GM12873 (cell line): Measurements from ENCODE around the gene TGDS.

ENCODE experiments used
- TF ChIP-seq, protein P1 (sequence below): IDR thresholded peaks from 2 replicates; pipeline ENCODE4 v1.5.1; 2012; ENCODE audit warnings: low read depth, mild to moderate bottlenecking, moderate library complexity, low read length, control low read depth; ENCODE audit not compliant: insufficient read depth; ENCODE audit errors: missing control alignments

Gene TGDS

DNA sequence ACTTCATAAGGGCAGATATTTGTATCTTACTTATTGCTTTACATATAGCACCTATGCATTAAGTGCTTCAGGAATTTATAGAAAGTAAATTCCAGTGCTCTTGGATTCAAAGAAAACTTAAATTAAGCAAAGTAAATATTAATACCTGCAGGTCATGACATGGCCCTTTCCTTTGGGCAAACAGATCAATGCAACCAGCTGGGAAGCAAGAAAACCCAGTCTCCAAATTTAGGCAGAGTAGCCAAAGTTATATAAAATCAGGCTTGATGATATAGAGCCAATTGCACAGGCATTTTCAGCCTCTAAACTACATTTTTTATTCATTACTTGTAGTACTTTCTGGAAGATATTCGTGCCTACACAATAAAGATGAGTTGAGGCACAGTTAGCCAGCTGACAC, 16.9 kb downstream of the TGDS start:
- TF ChIP-seq, protein P1, sequence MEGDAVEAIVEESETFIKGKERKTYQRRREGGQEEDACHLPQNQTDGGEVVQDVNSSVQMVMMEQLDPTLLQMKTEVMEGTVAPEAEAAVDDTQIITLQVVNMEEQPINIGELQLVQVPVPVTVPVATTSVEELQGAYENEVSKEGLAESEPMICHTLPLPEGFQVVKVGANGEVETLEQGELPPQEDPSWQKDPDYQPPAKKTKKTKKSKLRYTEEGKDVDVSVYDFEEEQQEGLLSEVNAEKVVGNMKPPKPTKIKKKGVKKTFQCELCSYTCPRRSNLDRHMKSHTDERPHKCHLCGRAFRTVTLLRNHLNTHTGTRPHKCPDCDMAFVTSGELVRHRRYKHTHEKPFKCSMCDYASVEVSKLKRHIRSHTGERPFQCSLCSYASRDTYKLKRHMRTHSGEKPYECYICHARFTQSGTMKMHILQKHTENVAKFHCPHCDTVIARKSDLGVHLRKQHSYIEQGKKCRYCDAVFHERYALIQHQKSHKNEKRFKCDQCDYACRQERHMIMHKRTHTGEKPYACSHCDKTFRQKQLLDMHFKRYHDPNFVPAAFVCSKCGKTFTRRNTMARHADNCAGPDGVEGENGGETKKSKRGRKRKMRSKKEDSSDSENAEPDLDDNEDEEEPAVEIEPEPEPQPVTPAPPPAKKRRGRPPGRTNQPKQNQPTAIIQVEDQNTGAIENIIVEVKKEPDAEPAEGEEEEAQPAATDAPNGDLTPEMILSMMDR: no peak

DNA sequence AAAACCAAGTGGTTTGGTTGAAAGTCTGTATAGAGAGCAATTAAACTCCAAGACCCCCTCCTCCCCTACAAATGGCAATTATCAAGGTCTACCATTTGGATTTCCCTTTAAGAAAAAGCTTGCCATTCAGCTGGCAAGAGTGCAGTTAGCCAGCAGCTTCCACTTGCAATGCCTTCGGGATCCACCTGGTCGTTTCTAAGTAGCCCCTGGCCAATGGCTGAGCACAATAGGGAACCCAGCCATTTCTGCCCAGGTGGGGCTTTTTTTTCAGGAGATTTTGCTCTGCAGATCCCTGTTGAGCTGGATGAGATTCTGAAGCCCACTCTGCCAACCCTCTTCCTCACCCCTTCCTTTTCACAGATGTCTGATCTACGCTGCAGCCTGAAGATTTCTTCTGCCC, 26.3 kb downstream of the TGDS start:
- TF ChIP-seq, protein P1: no peak

DNA sequence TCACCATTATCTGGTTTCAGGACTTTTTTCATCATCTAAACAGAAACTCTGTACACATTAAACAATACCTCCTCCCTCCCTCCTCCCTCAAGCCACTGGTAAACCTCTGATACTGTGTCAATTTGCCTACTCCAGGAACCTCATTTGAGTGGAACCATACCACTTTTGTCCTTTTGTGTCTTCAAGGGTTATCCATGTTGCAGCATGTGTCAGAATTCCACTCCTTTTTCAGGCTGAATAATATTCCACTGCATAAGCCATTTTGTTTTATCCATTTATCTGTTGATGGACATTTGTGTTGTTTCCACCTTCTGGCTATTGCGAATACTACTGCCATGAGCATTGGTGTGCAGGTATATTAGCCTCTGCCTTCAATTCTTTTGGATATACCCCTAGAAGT, 27.5 kb downstream of the TGDS start:
- TF ChIP-seq, protein P1: no peak

DNA sequence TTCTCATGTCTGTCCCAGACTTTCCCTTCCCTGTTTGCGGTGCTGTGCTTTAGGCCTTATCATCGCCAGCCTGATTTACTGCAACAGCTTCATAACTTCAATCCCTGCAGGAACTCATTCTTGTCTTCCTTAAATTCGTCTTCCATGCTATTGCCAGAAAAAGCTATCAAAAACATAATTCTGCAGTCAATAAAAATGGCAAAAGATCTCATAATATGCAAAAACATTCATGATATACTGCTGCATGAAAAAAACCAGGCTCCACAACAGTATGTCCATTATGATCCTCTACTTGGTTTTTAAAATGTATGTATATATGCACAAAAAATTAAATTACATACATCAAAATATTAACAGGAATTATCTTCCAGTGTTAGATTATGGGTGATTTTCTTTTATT, 28.4 kb downstream of the TGDS start:
- TF ChIP-seq, protein P1: no peak

DNA sequence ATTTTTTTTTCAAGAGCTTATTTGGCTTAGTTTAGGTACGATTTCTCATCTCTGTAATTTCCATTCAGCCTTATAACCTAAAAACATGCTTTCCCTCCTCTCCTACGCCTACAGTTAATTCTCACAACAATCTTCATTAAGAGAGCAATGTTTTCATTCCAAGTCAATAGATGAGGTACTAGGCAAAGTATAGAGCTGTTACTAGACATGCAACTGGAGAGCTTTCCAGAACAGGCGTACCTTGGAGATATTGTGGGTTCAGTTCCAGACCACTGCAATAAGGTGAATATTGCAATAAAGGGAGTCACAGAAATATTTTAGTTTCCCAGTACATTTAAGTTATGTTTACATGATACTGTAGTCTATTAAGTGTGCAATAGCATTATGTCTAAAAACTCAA, 34.8 kb downstream of the TGDS start:
- TF ChIP-seq, protein P1: no peak

DNA sequence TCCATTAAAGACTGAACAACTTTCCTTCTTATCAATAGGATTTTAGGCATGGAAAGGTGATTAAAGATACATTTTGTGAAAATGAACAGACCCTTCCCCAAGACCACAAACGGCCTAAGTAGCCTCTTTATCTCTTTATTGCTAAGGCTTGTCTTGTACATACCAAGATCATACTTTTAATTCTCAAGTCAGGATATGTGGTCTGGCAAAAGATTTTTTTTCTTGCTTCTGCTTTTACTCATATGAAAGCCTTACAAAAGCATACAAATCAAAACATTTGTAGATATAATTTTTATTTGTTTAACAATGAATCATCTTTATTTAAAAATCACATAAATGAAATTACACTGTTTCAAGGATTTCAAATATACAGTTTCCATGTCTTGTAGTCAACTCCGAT, 35.8 kb downstream of the TGDS start:
- TF ChIP-seq, protein P1: no peak

DNA sequence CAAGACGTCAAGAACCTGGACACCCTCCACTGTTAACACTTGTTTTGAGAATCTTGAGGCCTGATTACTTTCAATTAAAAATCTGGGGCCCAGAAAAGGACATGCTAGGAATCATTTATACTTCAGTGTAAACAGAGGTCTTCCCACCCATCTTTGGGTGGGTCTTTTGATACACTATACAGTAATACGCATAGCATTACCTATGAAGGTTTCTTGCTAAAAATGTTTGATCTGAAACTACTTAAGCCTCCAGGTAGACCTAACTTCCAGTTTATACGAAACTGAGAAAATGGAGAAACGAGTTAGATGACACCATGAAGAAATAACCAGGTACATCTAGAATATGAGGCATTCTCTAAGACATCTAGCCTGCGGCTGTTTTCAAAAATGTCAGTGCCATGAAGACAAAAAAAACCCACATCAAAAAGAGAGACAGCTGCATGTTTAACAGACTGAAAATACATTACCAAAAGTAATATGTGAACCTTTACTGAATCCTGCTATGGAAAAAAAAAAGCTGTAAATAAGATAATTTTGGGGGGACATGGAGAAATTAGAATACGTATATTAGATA, 36.6 kb downstream of the TGDS start:
- TF ChIP-seq, protein P1: no peak
